Measurements from ENCODE around the gene CD226. TPM values are rescaled to one million over a fixed set of nuclear protein-coding genes. Genes with fewer than 3 reads are reported as not detected.
"Not testable (repeated sequence)": the region's sequence is repeated elsewhere in the genome, so short reads cannot be mapped to it uniquely, and the experiment has no call there.

Gene CD226
- total RNA-seq, 4 donors from 2014 or later, result 0.72 to 5.2 (median 1.3) TPM

DNA sequence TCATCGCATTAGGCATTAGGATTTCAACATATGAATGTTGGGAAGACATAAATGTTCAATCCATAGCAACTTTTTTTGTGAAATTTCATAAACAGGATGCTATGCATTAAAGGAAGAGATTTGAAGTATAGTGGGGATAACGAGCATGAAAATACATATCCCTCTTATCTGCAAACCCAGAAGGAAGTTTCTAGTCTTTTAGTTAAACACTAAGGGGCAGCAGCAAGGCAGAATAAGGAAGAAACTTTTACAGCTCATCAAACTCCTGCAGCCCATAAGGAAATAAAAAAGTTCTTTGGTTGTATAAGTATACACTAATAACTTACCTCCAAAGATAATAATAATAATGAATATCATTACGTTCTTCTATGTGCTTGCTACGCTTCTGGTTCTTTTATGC lies 81.5 kb downstream of the CD226 start:
- no peak for DNase-seq
- TF ChIP-seq, protein P1, sequence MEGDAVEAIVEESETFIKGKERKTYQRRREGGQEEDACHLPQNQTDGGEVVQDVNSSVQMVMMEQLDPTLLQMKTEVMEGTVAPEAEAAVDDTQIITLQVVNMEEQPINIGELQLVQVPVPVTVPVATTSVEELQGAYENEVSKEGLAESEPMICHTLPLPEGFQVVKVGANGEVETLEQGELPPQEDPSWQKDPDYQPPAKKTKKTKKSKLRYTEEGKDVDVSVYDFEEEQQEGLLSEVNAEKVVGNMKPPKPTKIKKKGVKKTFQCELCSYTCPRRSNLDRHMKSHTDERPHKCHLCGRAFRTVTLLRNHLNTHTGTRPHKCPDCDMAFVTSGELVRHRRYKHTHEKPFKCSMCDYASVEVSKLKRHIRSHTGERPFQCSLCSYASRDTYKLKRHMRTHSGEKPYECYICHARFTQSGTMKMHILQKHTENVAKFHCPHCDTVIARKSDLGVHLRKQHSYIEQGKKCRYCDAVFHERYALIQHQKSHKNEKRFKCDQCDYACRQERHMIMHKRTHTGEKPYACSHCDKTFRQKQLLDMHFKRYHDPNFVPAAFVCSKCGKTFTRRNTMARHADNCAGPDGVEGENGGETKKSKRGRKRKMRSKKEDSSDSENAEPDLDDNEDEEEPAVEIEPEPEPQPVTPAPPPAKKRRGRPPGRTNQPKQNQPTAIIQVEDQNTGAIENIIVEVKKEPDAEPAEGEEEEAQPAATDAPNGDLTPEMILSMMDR (IDR thresholded peaks at IDR 0.05), result no peak
- TF ChIP-seq POLR2A (IDR thresholded peaks at IDR 0.05), result no peak
- Histone ChIP-seq H3K9me3 (no peaks in the 10 kb centered on the region), H3K4me1 (no peaks in the 10 kb centered on the region), H3K27me3 (no peaks in the 10 kb centered on the region), H3K4me3 (no peak overlapping the region), H3K36me3 (no peaks in the 10 kb centered on the region), H3K27ac (no peak overlapping the region)
- 78 to 85% methylated on average over 4 of the region's 4 CpGs for WGBS, 2 donors
- intact Hi-C loops (cut with DNase I), result no loop called here

DNA sequence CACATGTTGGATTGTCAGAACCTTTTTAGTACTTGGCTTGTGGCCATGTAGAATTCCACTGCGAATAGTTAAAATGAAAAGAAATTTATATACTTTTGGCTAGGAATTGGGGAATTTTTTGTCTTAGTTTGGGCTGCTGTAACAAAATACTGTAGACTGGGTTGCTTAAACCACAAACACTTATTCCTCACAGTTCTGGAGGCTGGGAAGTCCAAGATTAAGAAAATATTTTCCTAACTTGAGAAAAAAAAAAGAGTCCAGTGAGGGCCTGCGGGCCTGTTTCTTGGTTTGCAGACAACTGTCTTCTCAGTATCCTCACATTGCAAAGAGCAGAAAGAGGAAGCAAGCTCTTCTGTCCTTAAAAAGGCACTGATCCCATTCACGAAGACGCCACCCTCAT lies 81.9 kb downstream of the CD226 start:
- DNase-seq, result no peak
- H3K27ac ChIP-seq, result no peak overlapping the region
- H3K4me3 ChIP-seq, result no peak overlapping the region
- H3K4me1 ChIP-seq, result no peaks in the 10 kb centered on the region
- no peaks in the 10 kb centered on the region for H3K27me3 ChIP-seq
- intact Hi-C loops (cut with DNase I), result no loop called here
- 54 to 61% methylated on average over 4 of the region's 4 CpGs for WGBS, 2 donors
- no peak for TF ChIP-seq POLR2A (IDR thresholded peaks at IDR 0.05)
- TF ChIP-seq, protein P1 (IDR thresholded peaks at IDR 0.05), result no peak
- H3K36me3 ChIP-seq, result no peaks in the 10 kb centered on the region
- no peaks in the 10 kb centered on the region for H3K9me3 ChIP-seq

DNA sequence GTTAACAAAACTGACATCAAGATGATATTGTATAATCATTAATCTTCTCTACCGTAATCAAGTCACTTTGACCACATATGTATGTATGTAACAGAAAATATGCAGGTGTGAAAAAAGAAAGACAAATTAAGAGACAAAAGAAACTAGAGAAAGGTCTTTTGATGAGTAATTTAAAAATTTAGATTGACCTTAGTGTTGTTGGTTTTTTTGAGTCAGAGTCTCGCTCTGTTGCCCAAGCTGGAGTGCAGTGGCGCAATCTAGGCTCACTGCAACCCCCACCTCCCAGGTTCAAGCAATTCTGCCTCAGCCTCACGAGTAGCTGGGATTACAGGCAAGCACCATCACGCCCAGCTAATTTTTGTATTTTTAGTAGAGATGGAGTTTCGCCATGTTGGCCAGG lies 82.9 kb downstream of the CD226 start:
- H3K4me3 ChIP-seq; H3K36me3 ChIP-seq; DNase-seq; intact Hi-C loops (cut with DNase I); H3K9me3 ChIP-seq; H3K27me3 ChIP-seq; H3K27ac ChIP-seq; H3K4me1 ChIP-seq: not testable (repeated sequence)
- 73 to 76% methylated on average over 6 of the region's 6 CpGs for WGBS, 2 donors

DNA sequence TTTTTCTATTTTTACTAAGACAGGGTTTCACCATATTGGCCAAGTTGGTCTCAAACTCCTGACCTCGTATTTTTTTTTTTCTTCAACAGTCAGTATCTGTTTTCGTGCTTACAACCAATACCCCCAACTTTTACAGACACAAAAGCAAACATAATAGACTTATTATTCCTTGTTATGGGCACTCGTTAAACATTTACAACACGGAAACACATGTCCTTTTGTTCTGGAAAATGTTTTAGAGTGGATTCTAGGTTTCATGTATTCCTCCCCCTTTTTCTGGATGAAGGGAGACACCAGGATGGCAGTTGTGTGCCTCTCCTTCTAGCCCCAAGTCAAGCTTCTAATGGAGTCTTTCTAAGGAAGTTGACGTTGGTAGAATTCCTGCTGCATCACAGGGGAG lies 88.8 kb downstream of the CD226 start:
- 73% methylated on average over 5 of the region's 5 CpGs for WGBS, 2 donors
- Histone ChIP-seq H3K36me3 (no peaks in the 10 kb centered on the region), H3K4me1 (no peaks in the 10 kb centered on the region), H3K27me3 (no peaks in the 10 kb centered on the region), H3K9me3 (no peaks in the 10 kb centered on the region), H3K27ac (no peak overlapping the region), H3K4me3 (no peak overlapping the region)
- no peak for DNase-seq
- intact Hi-C loops (cut with DNase I), result no loop called here
- TF ChIP-seq POLR2A (IDR thresholded peaks at IDR 0.05), result no peak
- TF ChIP-seq, protein P1 (IDR thresholded peaks at IDR 0.05), result no peak

DNA sequence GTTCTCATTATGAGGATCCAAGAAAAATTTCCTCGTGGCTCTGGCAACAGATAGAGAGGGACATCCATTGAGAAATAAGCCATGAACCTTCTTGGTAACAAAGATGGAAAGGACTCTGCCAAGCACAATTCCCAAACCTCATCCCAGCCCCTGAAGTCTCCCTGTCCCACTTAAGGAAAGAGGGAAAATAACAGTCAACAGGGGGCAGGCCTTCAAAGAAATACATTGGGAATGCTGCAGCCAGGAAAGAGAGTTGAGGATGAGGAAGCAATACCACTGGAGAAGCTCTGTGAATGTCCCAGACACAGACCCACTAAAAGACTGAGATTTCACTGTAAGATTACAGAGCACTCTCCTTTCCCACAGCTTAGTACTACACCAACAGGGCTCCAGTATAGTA lies 93.2 kb downstream of the CD226 start:
- WGBS, 2 donors, result 40 to 56% methylated on average over 1 of the region's 1 CpG
- TF ChIP-seq POLR2A (IDR thresholded peaks at IDR 0.05), result no peak
- Histone ChIP-seq H3K4me1 (no peaks in the 10 kb centered on the region), H3K9me3 (no peaks in the 10 kb centered on the region), H3K4me3 (no peak overlapping the region), H3K27ac (no peak overlapping the region), H3K36me3 (no peaks in the 10 kb centered on the region), H3K27me3 (no peaks in the 10 kb centered on the region)
- intact Hi-C loops (cut with DNase I), result no loop called here
- no peak for DNase-seq

DNA sequence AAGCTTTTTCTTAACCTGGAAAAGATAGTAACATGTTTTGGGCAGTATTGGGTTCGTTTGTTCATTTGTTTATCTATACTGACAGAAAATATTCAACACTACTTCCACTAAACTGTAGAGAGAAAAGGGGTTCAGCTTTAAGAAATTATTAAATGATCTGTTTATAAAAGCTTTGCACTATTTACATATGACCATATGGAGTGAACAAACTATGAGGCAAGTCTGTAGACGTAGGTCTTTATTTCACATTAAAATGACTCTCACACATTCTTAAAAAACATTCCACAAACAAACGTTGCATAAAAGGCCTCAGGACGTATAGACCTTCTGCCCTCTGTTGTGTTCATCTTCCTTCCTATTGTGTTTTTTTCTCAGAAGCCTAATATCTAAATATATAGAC lies 94.6 kb downstream of the CD226 start:
- intact Hi-C loops (cut with DNase I), result no loop called here
- no peaks in the 10 kb centered on the region for H3K4me1 ChIP-seq
- H3K27me3 ChIP-seq, result no peaks in the 10 kb centered on the region
- H3K4me3 ChIP-seq, result no peak overlapping the region
- H3K36me3 ChIP-seq, result no peaks in the 10 kb centered on the region
- TF ChIP-seq POLR2A (IDR thresholded peaks at IDR 0.05), result no peak
- TF ChIP-seq, protein P1 (IDR thresholded peaks at IDR 0.05), result no peak
- no peak for DNase-seq
- 31 to 46% methylated on average over 4 of the region's 4 CpGs for WGBS, 2 donors
- no peaks in the 10 kb centered on the region for H3K9me3 ChIP-seq
- no peak overlapping the region for H3K27ac ChIP-seq
